Sigmoid colon (tissue), 3 donors: Measurements from ENCODE around the gene RAI2.

Experiments used
- POLR2A ChIP-seq, 2 donors: fragments of 450-650 bp; IDR thresholded peaks; one replicate each; pipeline ENCODE4 v1.6.1; 2016; ENCODE audit warnings: antibody characterized with exemption in 2 of 2, mild to moderate bottlenecking in 2 of 2, moderate library complexity in 2 of 2
- TF ChIP-seq, protein P1 (sequence below), 4 experiments: fragments of 450-650 bp in 3 of 4; fragments of 200-600 bp in 1 of 4; IDR thresholded peaks; one replicate each; pipeline ENCODE4 v1.5.1; 2016 to 2019; ENCODE audit warnings: antibody characterized with exemption in 4 of 4, mild to moderate bottlenecking in 3 of 4, moderate library complexity in 2 of 4

DNA sequence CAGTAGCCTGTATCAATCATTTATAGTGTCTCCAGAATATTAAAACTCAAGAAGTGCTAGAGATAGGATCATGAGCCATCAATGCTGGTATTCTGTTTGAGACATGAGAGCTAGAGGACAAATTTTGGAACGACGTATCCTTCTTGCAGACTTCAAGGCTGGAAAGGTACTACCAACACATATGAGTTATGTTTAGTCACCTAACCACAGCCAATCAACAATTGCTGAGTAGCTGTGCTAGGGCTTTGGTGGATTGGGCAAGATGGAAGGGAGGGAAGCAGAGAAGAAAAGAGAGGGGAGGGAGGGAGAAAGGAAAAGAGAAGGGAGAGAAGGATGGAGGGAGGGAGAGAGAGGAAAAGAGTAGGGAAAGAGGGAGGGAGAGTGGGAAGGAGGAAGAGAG, 21.6 kb upstream of the RAI2 start:
- TF ChIP-seq, protein P1, sequence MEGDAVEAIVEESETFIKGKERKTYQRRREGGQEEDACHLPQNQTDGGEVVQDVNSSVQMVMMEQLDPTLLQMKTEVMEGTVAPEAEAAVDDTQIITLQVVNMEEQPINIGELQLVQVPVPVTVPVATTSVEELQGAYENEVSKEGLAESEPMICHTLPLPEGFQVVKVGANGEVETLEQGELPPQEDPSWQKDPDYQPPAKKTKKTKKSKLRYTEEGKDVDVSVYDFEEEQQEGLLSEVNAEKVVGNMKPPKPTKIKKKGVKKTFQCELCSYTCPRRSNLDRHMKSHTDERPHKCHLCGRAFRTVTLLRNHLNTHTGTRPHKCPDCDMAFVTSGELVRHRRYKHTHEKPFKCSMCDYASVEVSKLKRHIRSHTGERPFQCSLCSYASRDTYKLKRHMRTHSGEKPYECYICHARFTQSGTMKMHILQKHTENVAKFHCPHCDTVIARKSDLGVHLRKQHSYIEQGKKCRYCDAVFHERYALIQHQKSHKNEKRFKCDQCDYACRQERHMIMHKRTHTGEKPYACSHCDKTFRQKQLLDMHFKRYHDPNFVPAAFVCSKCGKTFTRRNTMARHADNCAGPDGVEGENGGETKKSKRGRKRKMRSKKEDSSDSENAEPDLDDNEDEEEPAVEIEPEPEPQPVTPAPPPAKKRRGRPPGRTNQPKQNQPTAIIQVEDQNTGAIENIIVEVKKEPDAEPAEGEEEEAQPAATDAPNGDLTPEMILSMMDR (IDR thresholded peaks at IDR 0.05): no peak
- no peak for TF ChIP-seq POLR2A (IDR thresholded peaks at IDR 0.05)
